GM19468 (cell line): ENCODE measurements around the gene ARHGAP15.

Source experiments
- ATAC-seq: cut with Tn5 transposase; IDR thresholded peaks from one replicate; pipeline ENCODE4 v1.9.1; 2021; ENCODE audit warnings: mild to moderate bottlenecking, moderate library complexity, moderate number of reproducible peaks; ENCODE audit not compliant: unreplicated experiment; ENCODE audit errors: extremely low read depth

ARHGAP15 gene

DNA sequence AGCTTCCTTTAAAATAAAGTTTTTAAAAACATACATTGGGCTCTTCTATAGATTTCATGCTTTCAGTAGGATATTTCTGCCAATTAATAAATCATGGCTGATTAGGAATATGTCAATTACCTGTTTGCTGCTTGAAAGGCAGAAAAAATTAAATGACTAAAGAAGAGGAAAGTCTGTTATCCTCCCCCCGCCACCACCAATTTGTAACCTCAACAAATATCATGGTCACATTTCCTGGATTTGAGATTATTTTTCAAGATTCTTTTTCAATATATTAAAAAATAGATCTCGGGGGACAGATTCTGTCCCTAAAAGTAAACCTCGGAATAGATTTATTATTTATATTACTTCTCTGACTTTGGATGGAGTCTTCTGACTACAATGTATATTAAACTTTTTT is 125.9 kb downstream of the ARHGAP15 start:
- no peak for ATAC-seq

DNA sequence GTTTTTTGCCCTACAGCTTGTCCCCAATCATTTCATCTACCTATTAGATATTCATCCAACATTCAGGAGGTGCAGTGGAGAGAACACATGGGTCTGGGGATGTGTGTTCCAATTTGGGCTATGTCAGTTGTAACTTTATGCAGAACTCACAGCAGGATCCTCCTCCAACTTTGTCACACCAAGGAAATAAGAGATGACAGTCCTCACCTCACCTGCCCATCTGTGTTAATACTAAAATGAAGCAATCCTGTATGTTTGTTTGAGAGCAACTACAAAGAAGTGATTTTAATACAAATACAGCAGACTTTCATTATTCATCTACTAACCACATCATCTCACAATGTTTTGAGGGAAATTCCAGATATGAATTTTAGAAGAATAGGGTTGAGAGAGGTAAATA is 126.7 kb downstream of the ARHGAP15 start:
- ATAC-seq, result no peak

DNA sequence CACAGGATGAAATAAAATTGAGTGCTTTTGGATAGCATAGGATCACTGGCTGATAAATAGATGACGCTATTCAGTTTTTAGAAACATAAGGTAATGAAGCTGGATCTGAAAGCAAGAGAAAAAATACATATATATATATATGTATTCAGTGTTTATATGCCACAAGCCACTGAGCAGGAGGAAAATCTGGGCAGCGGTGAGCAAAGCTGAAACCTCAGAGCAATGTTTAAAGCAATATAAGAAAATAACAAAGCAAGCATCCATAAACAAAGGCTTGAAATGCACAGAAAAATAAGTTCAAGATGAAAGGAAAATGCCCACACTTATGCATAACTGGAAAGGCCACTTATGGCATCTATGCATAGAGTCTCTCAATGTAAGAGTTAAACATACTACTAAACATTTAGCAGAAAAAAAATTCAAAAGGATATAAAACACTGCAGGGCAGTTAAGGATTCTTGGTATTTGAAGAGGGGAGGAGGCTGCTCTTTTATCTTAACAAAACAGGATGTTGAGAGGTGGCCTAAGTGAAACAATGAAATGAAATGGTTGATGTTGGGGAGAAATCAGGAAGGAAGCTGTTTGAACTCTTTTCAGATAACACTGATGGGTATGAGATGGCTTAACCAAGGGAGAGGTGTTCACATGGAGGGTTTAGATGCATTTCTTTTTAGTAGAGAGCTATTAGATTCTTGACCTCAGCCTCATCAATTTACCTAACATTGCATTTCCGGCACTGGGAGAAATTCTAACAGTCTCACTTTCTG is 129.1 kb downstream of the ARHGAP15 start:
- no peak for ATAC-seq

DNA sequence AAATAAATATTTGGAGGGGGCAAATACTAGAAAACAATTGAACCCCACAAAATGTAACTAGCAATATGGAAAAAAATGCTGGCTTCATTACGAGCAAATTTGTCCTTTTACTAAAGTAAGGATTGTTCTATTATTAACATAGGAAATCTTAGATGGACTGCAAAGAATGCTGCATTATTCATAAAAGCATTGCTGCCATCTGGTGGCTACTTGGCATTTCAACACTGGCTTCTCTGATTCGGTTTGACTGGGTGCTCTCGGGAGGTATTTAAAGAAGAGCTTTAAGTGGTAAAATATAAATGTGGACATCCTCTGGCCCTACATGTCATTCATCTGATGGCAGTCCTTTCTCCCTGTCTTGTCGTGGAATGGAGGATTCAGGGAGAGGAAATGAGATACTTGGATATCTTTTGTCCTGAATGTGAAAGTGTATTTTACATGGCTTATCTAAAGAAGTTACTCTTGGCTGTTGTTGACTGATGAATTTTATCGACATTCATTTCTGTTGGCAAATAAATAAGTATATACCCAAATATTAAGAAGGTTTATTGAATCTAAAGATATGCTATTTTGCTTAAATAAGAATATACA is 130.2 kb downstream of the ARHGAP15 start:
- peak; percentile 41 for ATAC-seq

DNA sequence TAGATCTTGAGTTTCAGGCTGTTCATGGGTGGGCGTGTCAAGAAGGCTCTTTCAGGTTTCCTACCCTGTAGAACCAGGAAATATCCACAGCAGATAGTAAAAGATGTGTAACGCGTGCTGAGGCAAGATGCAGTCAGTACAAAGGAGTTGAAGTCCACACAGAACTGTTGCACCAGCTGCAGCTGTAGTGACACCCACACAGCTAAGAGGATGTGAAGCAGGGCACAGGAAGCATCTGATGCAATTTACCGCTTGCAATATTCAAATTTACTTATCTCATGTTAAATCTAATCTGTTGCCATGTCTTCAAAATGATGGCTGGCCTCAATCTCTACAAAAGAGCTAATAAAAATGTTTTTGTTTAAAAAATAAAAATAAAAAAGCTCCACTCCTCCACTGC is 132.8 kb downstream of the ARHGAP15 start:
- peak; percentile 66 for ATAC-seq

DNA sequence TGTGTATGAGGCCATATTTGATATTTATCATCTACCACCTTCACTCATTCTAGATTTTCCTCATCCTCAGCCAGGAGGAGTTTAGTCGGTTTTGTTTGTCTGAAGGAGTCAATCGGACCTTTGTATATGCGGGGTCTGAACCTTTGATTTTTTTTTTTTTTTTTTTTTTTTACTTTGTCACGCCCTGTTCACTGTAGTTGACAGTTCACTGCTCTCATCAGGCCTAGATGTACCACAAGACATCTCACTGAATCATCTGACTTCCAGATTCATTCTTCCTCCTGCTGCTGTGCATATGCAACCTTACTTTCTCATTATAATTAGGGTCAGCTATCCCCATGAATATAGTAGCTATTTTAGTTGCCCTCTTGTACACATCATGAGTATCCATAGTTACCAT is 133.2 kb downstream of the ARHGAP15 start:
- no peak for ATAC-seq

DNA sequence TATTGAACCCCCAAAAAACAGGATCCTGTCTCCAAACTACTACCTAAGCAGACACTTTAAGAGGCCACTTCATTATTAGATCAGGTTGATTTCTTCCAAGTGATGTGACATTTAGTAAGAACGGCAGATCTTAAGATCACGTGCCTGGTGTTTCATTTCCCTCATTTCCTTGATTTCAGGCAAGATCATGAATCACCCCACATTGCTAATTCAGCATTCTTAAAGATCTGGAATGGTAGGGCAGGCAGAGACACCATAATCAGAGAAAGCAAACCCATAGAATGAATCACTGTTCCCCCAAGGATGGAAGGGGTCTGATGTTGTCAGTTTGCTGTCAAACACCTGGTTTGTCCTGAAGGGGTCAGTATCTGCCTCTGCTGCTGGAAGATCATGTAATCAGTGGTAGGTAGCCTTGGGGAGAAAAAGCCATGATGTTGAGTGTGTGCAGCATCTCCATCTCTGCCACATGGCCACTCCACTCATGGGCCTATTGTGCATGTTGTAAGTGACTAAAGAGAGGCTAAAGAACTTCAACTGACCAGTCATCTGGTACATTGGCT is 133.9 kb downstream of the ARHGAP15 start:
- no peak for ATAC-seq

DNA sequence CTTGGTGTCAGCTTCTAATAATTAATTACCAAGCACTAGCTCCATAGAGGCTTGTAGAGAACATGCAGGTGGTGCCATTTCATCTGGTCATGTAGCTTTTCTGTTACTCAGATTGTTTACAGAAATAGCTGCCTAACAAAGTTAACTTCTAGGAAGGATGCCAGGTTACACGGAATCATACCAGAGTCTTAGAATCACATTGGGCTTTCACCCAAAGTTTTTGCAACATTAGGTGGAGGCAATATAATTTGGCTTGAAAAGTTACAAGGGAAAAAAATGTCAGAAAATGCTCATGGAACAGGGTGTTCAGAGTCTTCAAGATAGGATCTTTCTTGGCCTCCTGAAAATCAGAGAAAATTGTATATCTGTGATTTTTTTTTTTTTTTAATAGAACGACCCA is 135.6 kb downstream of the ARHGAP15 start:
- no peak for ATAC-seq

DNA sequence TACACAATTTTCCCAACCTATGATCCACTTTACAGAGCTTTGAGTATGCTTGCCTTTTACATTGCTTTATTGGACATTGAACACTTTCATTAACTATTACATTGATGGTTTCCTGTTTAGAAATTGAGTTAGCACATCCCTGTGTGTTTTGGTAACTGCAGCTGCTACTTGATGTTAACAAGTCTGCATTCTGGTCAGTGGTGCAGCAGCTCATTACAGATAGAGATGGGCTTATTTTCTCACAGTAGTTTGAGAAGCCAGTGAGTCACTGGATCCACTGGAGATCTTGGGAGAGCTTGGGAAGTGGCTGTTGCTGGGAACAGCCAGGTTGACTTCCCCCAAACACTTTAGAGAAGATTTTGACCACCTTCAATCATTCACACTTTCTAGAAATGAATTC is 150.5 kb downstream of the ARHGAP15 start:
- no peak for ATAC-seq

DNA sequence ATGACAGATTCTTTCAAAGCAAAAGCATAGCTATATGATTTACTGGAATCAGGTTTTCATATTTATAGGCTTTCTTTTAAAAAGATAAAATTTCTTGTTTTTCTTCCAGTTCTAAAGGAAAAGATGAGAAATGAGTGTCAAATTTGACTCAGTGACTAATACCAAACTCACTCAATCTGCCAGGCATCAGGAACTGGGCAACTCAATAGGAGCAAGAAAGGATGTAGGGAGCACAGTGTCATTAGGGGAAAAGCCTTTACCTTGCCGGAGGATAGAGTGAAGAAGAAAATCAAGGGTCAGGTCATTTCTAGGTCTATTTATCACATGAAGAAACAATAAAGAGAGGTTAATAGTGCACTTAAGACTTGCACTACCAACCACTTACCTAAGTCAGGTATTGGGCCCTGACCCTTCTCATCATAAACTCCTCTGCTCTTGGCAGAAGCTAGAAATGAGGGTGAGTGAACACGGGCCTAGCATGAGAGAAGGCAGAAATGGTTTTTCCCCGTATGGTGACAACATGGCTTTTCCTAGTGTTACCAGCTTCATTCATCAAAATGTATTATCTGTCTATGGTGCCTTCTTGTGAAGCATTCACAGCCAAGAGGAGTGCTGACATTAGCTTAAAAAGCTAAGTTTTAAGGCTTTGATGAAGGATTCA is 151.0 kb downstream of the ARHGAP15 start:
- ATAC-seq, result no peak

DNA sequence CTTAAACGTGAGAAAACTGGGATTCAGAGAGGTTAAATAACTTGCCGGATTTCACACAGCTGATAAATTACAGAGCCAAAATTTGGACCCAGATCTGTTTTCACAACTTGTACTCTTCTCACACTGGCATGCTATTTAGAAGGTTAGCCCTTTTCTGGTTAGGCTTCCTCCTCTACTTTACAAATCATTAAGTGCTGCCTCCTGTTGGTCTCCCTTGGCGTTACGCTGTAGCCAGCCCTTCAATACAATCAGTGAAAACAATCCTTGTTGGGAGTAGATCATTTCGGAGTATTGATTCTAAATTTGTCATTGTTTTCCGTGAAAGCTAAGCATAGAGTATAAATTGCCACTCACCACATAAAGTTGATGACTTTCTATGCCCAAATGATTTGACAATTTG is 153.5 kb downstream of the ARHGAP15 start:
- ATAC-seq, result no peak

DNA sequence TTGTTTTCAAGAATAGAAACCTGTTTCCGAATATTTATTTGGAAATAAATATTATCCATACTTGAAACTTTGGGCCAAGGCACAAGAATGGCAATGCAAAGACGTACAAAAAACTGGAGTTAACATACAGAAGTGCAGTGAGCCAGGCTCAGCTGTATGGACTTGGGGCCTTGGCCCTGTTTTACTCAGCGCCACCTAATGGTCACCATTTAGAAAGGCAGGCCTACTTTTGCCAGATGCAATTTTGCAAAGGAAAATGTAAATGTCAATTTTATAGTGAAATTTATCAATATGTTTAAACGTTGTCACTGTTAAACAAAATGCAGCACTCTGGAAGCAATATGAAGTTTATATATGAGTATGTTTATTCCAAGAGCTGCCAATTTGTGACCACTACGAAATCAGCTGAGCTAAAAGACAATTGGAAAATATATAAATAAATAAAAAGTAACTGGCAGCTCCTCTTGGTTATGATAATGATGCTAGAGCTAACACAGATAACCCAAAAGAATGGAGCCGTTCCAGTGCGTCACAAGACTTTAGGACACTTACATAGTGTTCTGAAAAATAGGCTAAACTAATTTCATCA is 155.0 kb downstream of the ARHGAP15 start:
- ATAC-seq, result no peak

DNA sequence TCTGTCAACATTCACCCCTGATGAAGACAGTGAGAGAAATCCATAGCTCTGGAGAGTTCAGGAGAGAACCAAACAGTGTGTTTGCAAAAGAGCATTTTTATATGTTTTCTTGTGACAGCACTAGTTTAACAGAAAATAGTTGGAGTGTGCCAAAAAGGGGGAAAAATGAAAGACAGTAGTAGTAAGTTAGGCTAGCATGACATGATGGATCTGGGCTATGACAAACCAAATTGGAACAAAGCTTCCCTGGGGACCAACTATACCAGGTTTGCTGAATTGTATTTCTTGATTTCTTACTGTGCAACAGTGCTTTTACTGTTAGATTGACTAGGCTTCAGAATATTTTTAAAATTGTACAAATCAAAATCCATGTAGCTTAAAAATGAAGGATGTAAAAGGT is 159.8 kb downstream of the ARHGAP15 start:
- ATAC-seq, result no peak

DNA sequence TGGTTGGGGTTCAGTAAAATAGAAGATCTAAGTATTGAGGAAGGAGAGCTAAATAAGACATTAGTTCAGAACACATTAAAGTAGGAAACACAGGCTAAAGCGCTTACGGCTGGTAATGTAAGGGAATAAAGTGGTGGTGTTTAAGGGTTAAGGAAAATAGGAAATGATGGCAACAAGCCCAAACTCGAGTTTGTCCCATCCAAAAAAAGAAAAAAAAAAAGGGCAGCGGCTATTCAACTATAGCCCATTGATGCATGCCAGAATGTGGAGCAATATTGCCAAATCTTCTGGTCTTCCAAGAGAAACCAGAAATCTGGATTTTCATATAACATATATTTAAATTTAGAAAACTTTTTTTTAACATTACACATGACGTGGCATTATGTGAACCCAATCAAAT is 161.0 kb downstream of the ARHGAP15 start:
- no peak for ATAC-seq

DNA sequence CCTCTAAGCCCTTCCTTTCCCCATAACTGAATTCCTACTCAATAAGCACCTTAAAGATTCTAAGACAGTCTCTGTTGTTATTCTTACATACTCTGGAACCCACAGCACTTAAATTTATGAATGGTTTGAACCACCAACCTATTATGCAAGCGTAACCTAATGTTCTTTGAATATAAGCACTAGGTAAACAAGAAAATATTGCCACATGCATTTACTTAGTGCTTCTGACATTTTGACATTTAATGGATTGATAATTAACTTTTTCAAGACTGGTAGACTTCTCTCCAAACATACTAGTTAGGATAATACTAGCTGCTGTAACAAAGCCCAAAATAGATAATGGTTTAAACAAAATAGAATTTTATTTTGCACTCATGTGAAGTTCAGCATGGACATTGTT is 164.8 kb downstream of the ARHGAP15 start:
- ATAC-seq, result no peak

DNA sequence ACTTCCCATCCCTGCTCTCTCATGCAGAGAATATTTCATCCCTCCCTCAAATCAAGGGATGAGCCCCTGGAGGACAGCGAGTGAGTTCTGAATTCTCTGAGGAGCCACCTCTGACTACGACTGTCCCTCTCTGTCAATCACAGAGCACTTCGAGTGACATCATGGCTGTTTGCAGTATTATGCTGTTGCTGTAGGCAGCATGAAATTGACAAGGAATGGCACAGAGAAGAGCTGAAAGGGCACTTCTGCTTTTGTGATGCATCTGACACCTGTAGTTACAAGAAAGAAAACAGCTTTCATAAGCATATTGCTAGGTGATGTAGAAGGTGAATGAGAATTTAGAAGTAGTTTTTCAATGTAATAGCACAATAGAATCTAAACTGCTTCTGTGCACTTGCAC is 166.9 kb downstream of the ARHGAP15 start:
- no peak for ATAC-seq

DNA sequence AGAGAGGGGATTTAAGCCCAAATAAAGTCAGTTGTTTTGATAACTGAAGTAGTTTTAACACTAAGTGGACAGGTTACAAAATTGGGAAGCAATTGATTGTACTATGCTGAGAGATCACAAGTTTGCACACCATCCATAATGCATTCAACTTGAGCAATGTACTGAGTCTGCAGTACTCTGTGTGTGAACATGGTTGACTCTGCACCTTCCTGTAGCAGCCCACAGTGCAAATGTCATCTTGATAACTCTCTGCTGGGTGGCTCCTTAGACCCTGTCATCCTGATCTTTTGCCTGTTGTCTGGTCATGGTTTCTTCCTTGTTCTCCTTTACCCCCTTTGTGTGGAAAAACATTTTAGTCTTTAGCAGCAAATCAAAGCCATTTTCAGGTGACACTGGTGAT is 168.0 kb downstream of the ARHGAP15 start:
- no peak for ATAC-seq

DNA sequence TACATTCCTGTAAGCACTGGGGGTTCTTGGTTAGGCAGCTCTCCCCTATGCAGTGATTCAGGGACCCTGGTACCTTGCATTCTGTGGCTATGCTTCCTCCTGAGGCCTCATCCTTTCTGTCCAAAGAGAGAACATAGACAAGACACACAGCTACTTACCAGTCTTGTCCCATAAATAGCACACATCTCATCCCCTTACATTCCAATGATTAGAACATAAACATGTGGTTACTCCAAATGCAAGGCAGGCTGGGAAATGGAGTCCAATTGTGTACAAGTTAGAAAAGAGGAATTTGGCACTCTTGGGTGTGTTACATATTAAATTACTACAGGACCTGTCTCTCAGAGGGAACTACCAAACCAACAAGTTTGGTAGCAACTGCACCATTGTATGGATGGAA is 171.3 kb downstream of the ARHGAP15 start:
- ATAC-seq, result no peak

DNA sequence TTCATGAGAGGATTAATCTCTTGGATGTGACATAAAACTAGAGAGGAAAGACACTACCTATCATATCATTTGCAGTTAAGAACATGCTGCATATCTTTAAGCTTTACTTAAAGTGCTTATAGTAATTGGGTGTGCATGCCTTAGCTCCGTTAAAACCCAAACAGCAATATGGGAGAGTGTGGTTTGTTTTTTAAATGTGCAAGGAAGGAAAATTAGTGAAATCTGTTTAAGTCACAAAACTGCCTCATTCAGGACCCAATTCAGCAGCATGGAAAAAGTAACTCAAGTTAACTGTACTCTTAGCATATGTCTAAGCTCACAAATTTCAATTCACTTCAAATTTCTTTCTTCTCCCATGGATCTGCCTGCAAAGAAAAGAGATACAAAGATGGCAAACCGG is 182.2 kb downstream of the ARHGAP15 start:
- no peak for ATAC-seq

DNA sequence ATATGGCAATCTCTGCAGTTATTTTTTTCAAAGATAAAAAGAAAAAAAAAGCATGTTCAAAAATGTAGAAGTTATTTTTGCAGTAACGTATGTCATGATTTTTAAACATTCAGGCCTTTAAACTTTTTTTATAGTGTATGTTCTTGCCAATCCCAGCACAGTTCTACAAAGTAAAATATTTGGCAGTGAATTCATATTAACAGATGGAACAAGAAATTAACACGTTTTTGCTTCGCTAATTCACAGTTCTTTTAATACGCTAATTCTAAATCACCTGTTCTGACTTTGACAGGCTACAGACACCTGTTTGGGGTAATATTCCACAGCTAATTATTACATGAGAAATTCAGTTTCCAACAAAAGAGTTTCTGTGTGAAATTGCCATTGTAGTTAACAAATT is 183.2 kb downstream of the ARHGAP15 start:
- no peak for ATAC-seq

DNA sequence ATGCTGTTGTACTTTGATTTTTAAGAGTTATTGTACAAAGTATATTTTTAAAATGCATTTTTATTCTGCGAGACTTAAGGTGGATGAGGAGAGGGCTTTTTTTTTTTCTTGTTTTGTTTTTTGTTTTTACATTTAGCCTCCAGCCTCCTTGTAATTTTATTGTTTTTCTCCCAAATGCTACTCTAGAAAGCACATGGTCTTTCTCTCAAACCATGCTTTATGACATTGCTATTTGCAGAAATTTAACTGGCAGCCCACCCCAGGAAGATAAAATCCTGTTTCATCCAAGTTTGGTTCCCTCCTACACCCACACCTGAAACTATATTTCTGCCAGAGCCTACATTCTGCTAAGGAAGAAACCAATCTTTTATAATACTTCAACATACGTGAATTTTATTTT is 184.6 kb downstream of the ARHGAP15 start:
- ATAC-seq, result no peak
